K562 (cell line): ENCODE results near the gene MB21D2. TPM values are rescaled to one million over a fixed set of nuclear protein-coding genes. Genes with fewer than 3 reads are reported as not detected.
A peak's percentile ranks its signal among the peaks of the same experiment; 100 is the strongest.

Experiments used
- ATAC-seq: fragments of 200-7000 bp; cut with Tn5 transposase; 3 replicates; pipeline ENCODE4 v1.9.1; 2020; ENCODE audit warnings: moderate library complexity
- Bru-seq: library from RNA; stranded (reverse); fragments of 400-500 nt; gene quantifications from one replicate; lab custom pipeline; 2021; lab: Mats Ljungman, UMichigan
- BruChase-seq, 2 experiments: library from RNA; stranded (reverse); fragments of 400-500 nt; gene quantifications; one replicate each; lab custom pipeline; 2021; lab: Mats Ljungman, UMichigan
- BruUV-seq: library from RNA; stranded (reverse); fragments of 400-500 nt; replicated peaks from 2 replicates; lab custom pipeline; 2021; lab: Mats Ljungman, UMichigan
- CTCF ChIA-PET: fragments of 300-600 bp; formaldehyde crosslinking; extraction: SDS; loops from one replicate; lab custom pipeline; 2021; ENCODE audit warnings: low intra/inter-chr PET ratio; lab: Yijun Ruan, JAX
- POLR2A ChIA-PET: fragments of 300-600, 350-650 bp; sonication (Branson Sonifier 250); formaldehyde crosslinking; extraction: SDS; loops from one replicate; lab custom pipeline; 2021; ENCODE audit warnings: antibody characterized with exemption, inconsistent platforms; lab: Yijun Ruan, JAX
- DNase-seq, 4 experiments: peaks; one replicate each; pipeline versions ENCODE4 v3.0.0 to v3.0.0-alpha.2; 2011 to 2018; ENCODE audit warnings: low spot score in 3 of 4, mixed read lengths in 3 of 4; ENCODE audit errors: extremely low read depth in 1 of 4
- FAIRE-seq: peaks from 2 replicates; lab custom pipeline; 2011; peaks lifted over from hg19 to GRCh38; lab: Jason Lieb, UNC
- H2AFZ ChIP-seq: 2 replicates; pipeline ENCODE4 v1.6.0; 2011; ENCODE audit warnings: low read depth, low read length, control low read depth, inconsistent platforms
- H3K27ac ChIP-seq: fragments of 200-600 bp; 3 replicates; pipeline ENCODE4 v1.8.0; 2011; ENCODE audit warnings: low read depth, mild to moderate bottlenecking, control low read depth, inconsistent platforms, low read length, moderate library complexity, mixed read lengths; ENCODE audit errors: extremely low read depth
- H3K27me3 ChIP-seq, 2 experiments: fragments of 300-600 bp in 1 of 2; 2 replicates in 1 of 2; 3 replicates in 1 of 2; pipeline versions ENCODE4 v1.6.0 to v1.8.0; 2011; ENCODE audit warnings: inconsistent platforms in 2 of 2, low read length in 2 of 2, mild to moderate bottlenecking in 1 of 2, mixed read lengths in 1 of 2, moderate library complexity in 1 of 2; ENCODE audit not compliant: control insufficient read depth in 2 of 2, insufficient read depth in 2 of 2
- H3K36me3 ChIP-seq: fragments of 300-600 bp; 3 replicates; pipeline ENCODE4 v1.8.0; 2011; ENCODE audit warnings: mild to moderate bottlenecking, low read length, inconsistent platforms; ENCODE audit not compliant: control insufficient read depth, insufficient read depth
- H3K4me1 ChIP-seq, 2 experiments: fragments of 200-600 bp in 1 of 2; replicated peaks in 1 of 2; 2 replicates in 1 of 2; 3 replicates in 1 of 2; pipeline versions ENCODE4 v1.5.1 to v1.8.0; 2011; ENCODE audit warnings: inconsistent platforms in 2 of 2, low read length in 2 of 2, mild to moderate bottlenecking in 1 of 2, mixed read lengths in 1 of 2, moderate library complexity in 1 of 2; ENCODE audit not compliant: control insufficient read depth in 2 of 2, insufficient read depth in 2 of 2
- H3K4me2 ChIP-seq: 2 replicates; pipeline ENCODE4 v1.6.1; 2011; ENCODE audit warnings: low read length, control low read depth, inconsistent platforms, mixed read lengths; ENCODE audit not compliant: insufficient read depth
- H3K4me3 ChIP-seq: fragments of 200-600 bp; sonication (generic), shearing (Covaris generic); 2 replicates; pipeline ENCODE4 v1.5.1; 2016; ENCODE audit warnings: control low read depth, inconsistent platforms
- H3K79me2 ChIP-seq: fragments of 200-600 bp; 3 replicates; pipeline ENCODE4 v1.8.0; 2011; ENCODE audit warnings: low read length, inconsistent platforms; ENCODE audit not compliant: control insufficient read depth, insufficient read depth
- H3K9ac ChIP-seq, 2 experiments: 2 replicates each; pipeline versions ENCODE4 v1.6.0 to v1.6.1; 2011; ENCODE audit warnings: low read depth in 2 of 2, low read length in 2 of 2, control low read depth in 1 of 2, inconsistent platforms in 1 of 2, mild to moderate bottlenecking in 1 of 2, mixed read lengths in 1 of 2; ENCODE audit not compliant: insufficient read depth in 1 of 2
- H3K9me1 ChIP-seq: one replicate; pipeline ENCODE4 v1.6.0; 2011; ENCODE audit warnings: inconsistent platforms, mild to moderate bottlenecking, low read length, moderate library complexity; ENCODE audit not compliant: control insufficient read depth, insufficient read depth
- H3K9me3 ChIP-seq: replicated peaks from 2 replicates; pipeline ENCODE4 v1.5.1; 2011; ENCODE audit warnings: low read depth, low read length, inconsistent platforms; ENCODE audit not compliant: control insufficient read depth, insufficient read depth
- H4K20me1 ChIP-seq: replicated peaks from 2 replicates; pipeline ENCODE4 v1.6.1; 2011; ENCODE audit warnings: low read length, inconsistent platforms, mixed read lengths; ENCODE audit not compliant: control insufficient read depth, insufficient read depth
- BMI1 ChIP-seq: fragments of 150-350 bp; IDR thresholded peaks from 2 replicates; pipeline ENCODE4 v1.6.1; 2014; ENCODE audit warnings: low read length
- CREBBP ChIP-seq: IDR thresholded peaks from one replicate; pipeline ENCODE4 v1.6.1; 2012; ENCODE audit warnings: low read depth, mild to moderate bottlenecking, control low read depth, inconsistent platforms, low read length
- ID3 ChIP-seq, 2 experiments: fragments of 250-450 bp in 1 of 2; fragments of 450-650 bp in 1 of 2; sonication (Bioruptor Pico) in 1 of 2; IDR thresholded peaks; 2 replicates each; pipeline versions ENCODE4 v1.6.1 to v1.8.0; 2016 to 2021; ENCODE audit warnings: mild to moderate bottlenecking in 2 of 2, moderate library complexity in 2 of 2, missing compliant biosample characterization in 1 of 2, missing genetic modification characterization in 1 of 2
- VEZF1 ChIP-seq: fragments of 200-800 bp; sonication (Bioruptor generic); IDR thresholded peaks from 2 replicates; pipeline ENCODE4 v1.6.1; 2017; ENCODE audit warnings: missing genetic modification characterization, missing compliant biosample characterization
- XRCC5 ChIP-seq: fragments of 200-400 bp; formaldehyde crosslinking; IDR thresholded peaks from 2 replicates; pipeline ENCODE4 v1.6.1; 2017; ENCODE audit warnings: low read depth, mild to moderate bottlenecking, low read length
- YY1 ChIP-seq, 3 experiments: IDR thresholded peaks; 2 replicates each; pipeline ENCODE4 v1.6.1; 2011; ENCODE audit warnings: low read length in 2 of 3, mild to moderate bottlenecking in 2 of 3, moderate library complexity in 2 of 3, borderline replicate concordance in 1 of 3, control low read depth in 1 of 3, low read depth in 1 of 3; ENCODE audit not compliant: insufficient read depth in 3 of 3, insufficient replicate concordance in 2 of 3, control insufficient read depth in 1 of 3, insufficient read length in 1 of 3; ENCODE audit errors: extremely low read depth in 1 of 3
- ZFP91 ChIP-seq: sonication (generic); formaldehyde crosslinking; IDR thresholded peaks from 2 replicates; pipeline ENCODE4 v1.8.0; 2022; ENCODE audit warnings: mild to moderate bottlenecking, missing genetic modification reagents
- ZKSCAN8 ChIP-seq: fragments of 200-800 bp; sonication (Bioruptor generic); IDR thresholded peaks from 2 replicates; pipeline ENCODE4 v1.6.1; 2016; ENCODE audit warnings: missing genetic modification characterization, missing compliant biosample characterization
- ZNF143 ChIP-seq: sonication (generic); formaldehyde crosslinking; IDR thresholded peaks from 2 replicates; pipeline ENCODE4 v1.9.0; 2022; ENCODE audit warnings: mild to moderate bottlenecking, missing genetic modification reagents
- WGBS: fragments of 100-300 bp; shearing (Covaris generic); methylation state at CpG from one replicate; pipeline ENCODE4 v1.1.6; 2016; ENCODE audit warnings: low coverage, mixed read lengths; ENCODE audit not compliant: insufficient coverage; ENCODE audit errors: missing lambda C conversion rate; 5-methylcytosine and 5-hydroxymethylcytosine counted together
- in situ Hi-C: fragments of 300-500 bp; cut with MboI; formaldehyde crosslinking; loops from 4 replicates; pipeline ENCODE4 v1.15.0; 2018; ENCODE audit warnings: inconsistent platforms, mixed read lengths
- intact Hi-C: fragments of 100-400 bp; cut with micrococcal nuclease; formaldehyde crosslinking; loops from 2 replicates; pipeline ENCODE4 v1.14.2; 2022
- long read RNA-seq, 3 experiments: library from polyadenylated mRNA in 2 of 3; library from RNA in 1 of 3; unstranded in 2 of 3; stranded (forward) in 1 of 3; transcript quantifications; one replicate each; pipeline ENCODE4 v2.0.0, GENCODE V29; 2019 to 2022
- polyA minus RNA-seq, 3 experiments: library from RNA; depleted of rRNA, polyadenylated mRNA; stranded (reverse); fragments of >200 nt; gene quantifications; 2 replicates each; pipeline ENCODE4 v1.2.3, GENCODE V29; 2011
- polyA plus RNA-seq, 8 experiments: library from polyadenylated mRNA; depleted of rRNA in 4 of 8; stranded (reverse) in 5 of 8; unstranded in 3 of 8; fragments of >200 nt; fragmentation: Nextera tagmentation in 2 of 8; fragmentation: Illumina TruSeq in 1 of 8; extraction: Ambion mirVana in 2 of 8; extraction: Trizol in 1 of 8; gene quantifications; 2 replicates each; pipeline versions ENCODE4 v1.2.1 to v1.2.3, GENCODE V29; 2011 to 2014; ENCODE audit warnings: inconsistent platforms in 1 of 8, missing spikeins in 1 of 8
- total RNA-seq, 7 experiments: library from RNA; depleted of rRNA in 6 of 7; stranded (reverse); fragments of >200 nt in 6 of 7; fragmentation: Illumina TruSeq in 2 of 7; extraction: Trizol in 2 of 7; gene quantifications; 2 replicates each; pipeline versions ENCODE4 v1.2.1 to v1.2.3, GENCODE V29; 2011 to 2021; ENCODE audit warnings: low replicate concordance in 1 of 7

MB21D2 gene
- total RNA-seq (2011; cell fraction: chromatin; rRNA removed; ENCODE audit: low replicate concordance): not detected in 2 replicates
- not detected in 2 replicates for total RNA-seq (2011; cell fraction: nucleolus; rRNA removed)
- not detected in 2 replicates for total RNA-seq (2011; cell fraction: nucleoplasm; rRNA removed)
- total RNA-seq (2014; rRNA removed): not detected in 2 replicates
- total RNA-seq (2014; rRNA removed; fragmentation: Illumina TruSeq; extraction: Trizol): not detected in 2 replicates
- not detected in 2 replicates for total RNA-seq (2015; rRNA removed; fragmentation: Illumina TruSeq; extraction: Trizol)
- not detected in 2 replicates for total RNA-seq (2021)
- polyA plus RNA-seq (2011; rRNA removed): 0.01 TPM in 1 of 2 replicates, not detected in the other
- polyA plus RNA-seq (2011; cell fraction: cytosol; rRNA removed): 0.01 and 0.03 TPM in 2 replicates
- not detected in 2 replicates for polyA plus RNA-seq (2011; cell fraction: nucleus; rRNA removed)
- 0.03 TPM in 2 replicates for polyA plus RNA-seq (2012)
- not detected in 2 replicates for polyA plus RNA-seq (2014; fragmentation: Illumina TruSeq; extraction: Trizol)
- polyA plus RNA-seq (2014; fragmentation: Nextera tagmentation; extraction: Ambion mirVana): not detected
- not detected in 2 replicates for polyA plus RNA-seq (2014; rRNA removed)
- 0.06 and 0.07 TPM in 2 replicates for polyA minus RNA-seq (2011; rRNA and poly(A)+ RNA removed)
- not detected in 2 replicates for polyA minus RNA-seq (2011; cell fraction: cytosol; rRNA and poly(A)+ RNA removed)
- polyA minus RNA-seq (2011; cell fraction: nucleus; rRNA and poly(A)+ RNA removed): 0.13 TPM in 1 of 2 replicates, not detected in the other
- percentile 15 among the genes with signal in this experiment for Bru-seq, nascent RNA
- BruChase-seq, experiment 1, labeled RNA remaining after a 2-hour chase: percentile 11 among the genes with signal in this experiment
- percentile 17 among the genes with signal in this experiment for BruChase-seq, experiment 2, labeled RNA remaining after a 6-hour chase
- long read RNA-seq, experiment 1: 0 reads
- long read RNA-seq, experiment 2: 0 reads
- long read RNA-seq, experiment 3: 0 reads

- FAIRE-seq: no peak
Observed at GRCh38 chr3:192917404-192918274, at the start of gene MB21D2. TSS of gene MB21D2 (minus strand) at chr3:192917856. CDS start at chr3:192917840, 16 bp downstream.

More at GRCh38 chr3:192917404-192918274, at the start of gene MB21D2:
- CTCF ChIA-PET: interaction anchor here (0.6 kb wide), 1 partner anchor 708 kb away, joined by 4 read pairs; no protein-coding TSS in a partner anchor
- H4K20me1 ChIP-seq: no peaks in the 10 kb centered on the region
- intact Hi-C loops: no loop called here
- no peak within 1 kb of the TSS for H3K27ac ChIP-seq
- no peaks in the 10 kb centered on the region for H3K36me3 ChIP-seq
- peaks cover 14 to 29% of the 10 kb centered on the region in 2 experiments; a peak in 4 of 5 replicates for H3K27me3 ChIP-seq
- in situ Hi-C loops: no loop called here
- H3K4me1 ChIP-seq: peaks cover 0 to 3% of the 10 kb centered on the region in 2 experiments; a peak in 2 of 5 replicates
- BruUV-seq: no TSS peak
- POLR2A ChIA-PET: no interaction called here
- no peaks in the 10 kb centered on the region for H3K79me2 ChIP-seq
- 1% methylated on average over 38 of the region's 66 CpGs for WGBS
- no peak within 1 kb of the TSS for H3K9ac ChIP-seq
- peak within 1 kb of the TSS; percentile 66; the same call in 1 of the 2 replicates for H2AFZ ChIP-seq
- no peak for TF ChIP-seq ZKSCAN8 (CRISPR knock-in tag)
- no peak for TF ChIP-seq ID3 (CRISPR knock-in tag; IDR thresholded peaks at IDR 0.05)
- TF ChIP-seq ID3 (tag; IDR thresholded peaks at IDR 0.05): no peak
- TF ChIP-seq BMI1: no peak
- TF ChIP-seq CREBBP: no peak
- TF ChIP-seq YY1 (IDR thresholded peaks at IDR 0.05; ENCODE audit: borderline replicate concordance in 1 of 3, control insufficient read depth in 1 of 3, extremely low read depth in 1 of 3, insufficient read depth in 3 of 3, insufficient read length in 1 of 3, insufficient replicate concordance in 2 of 3, low read depth in 1 of 3, low read length in 2 of 3): peak in 1 of 3 experiments; percentile 19
- 0 out of 2 replicates have a peak, but pooled peaks have one; percentile 80 for TF ChIP-seq ZFP91 (CRISPR knock-in tag)
- TF ChIP-seq ZNF143 (CRISPR knock-in tag): no peak
- TF ChIP-seq VEZF1 (CRISPR knock-in tag): peak; percentile 29; the same call in 1 of the 2 replicates
- TF ChIP-seq XRCC5: no peak
- TF ChIP-seq, all 486 proteins: peak for 3
- H3K4me3 ChIP-seq: no peak within 1 kb of the TSS
- H3K9me3 ChIP-seq: no peaks in the 10 kb centered on the region
- H3K9me1 ChIP-seq: no peaks in the 10 kb centered on the region
- DNase-seq (peak; percentile 8 to 48 (median 32)), ATAC-seq (peak; percentile 62)
- H3K4me2 ChIP-seq: peak within 1 kb of the TSS; percentile 32; the same call in 1 of the 2 replicates
